HG03045 (cell line): ENCODE data around the gene MESD.

Source experiments
- ATAC-seq: cut with Tn5 transposase; IDR thresholded peaks from one replicate; pipeline ENCODE4 v1.9.1; 2021; ENCODE audit warnings: mild to moderate bottlenecking, moderate library complexity; ENCODE audit not compliant: unreplicated experiment

Gene MESD

GRCh38 chr15:80912673-80913072 lies 76.9 kb downstream of the MESD start:
- no peak for ATAC-seq

- no peak for ATAC-seq
These were observed 77.8 kb downstream of the MESD start for GRCh38 chr15:80911821-80912220.

GRCh38 chr15:80906159-80906766 lies 83.4 kb downstream of the MESD start:
- no peak for ATAC-seq

GRCh38 chr15:80904998-80905397 lies 84.6 kb downstream of the MESD start:
- ATAC-seq = no peak

GRCh38 chr15:80902298-80902801 lies 87.3 kb downstream of the MESD start:
- ATAC-seq = no peak

GRCh38 chr15:80898040-80898439 lies 91.6 kb downstream of the MESD start:
- ATAC-seq = no peak
